ENCODE measurements around the gene BRD3OS.

The BRD3OS gene

GRCh38 chr9:134035041-134036039, 10.1 kb downstream of the BRD3OS start:
- no peak for ATAC-seq
- TF ChIP-seq, protein P1, sequence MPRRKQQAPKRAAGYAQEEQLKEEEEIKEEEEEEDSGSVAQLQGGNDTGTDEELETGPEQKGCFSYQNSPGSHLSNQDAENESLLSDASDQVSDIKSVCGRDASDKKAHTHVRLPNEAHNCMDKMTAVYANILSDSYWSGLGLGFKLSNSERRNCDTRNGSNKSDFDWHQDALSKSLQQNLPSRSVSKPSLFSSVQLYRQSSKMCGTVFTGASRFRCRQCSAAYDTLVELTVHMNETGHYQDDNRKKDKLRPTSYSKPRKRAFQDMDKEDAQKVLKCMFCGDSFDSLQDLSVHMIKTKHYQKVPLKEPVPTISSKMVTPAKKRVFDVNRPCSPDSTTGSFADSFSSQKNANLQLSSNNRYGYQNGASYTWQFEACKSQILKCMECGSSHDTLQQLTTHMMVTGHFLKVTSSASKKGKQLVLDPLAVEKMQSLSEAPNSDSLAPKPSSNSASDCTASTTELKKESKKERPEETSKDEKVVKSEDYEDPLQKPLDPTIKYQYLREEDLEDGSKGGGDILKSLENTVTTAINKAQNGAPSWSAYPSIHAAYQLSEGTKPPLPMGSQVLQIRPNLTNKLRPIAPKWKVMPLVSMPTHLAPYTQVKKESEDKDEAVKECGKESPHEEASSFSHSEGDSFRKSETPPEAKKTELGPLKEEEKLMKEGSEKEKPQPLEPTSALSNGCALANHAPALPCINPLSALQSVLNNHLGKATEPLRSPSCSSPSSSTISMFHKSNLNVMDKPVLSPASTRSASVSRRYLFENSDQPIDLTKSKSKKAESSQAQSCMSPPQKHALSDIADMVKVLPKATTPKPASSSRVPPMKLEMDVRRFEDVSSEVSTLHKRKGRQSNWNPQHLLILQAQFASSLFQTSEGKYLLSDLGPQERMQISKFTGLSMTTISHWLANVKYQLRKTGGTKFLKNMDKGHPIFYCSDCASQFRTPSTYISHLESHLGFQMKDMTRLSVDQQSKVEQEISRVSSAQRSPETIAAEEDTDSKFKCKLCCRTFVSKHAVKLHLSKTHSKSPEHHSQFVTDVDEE (CRISPR knock-in tag; IDR thresholded peaks at IDR 0.05) = no peak
- TF ChIP-seq TCF4 (CRISPR knock-in tag; IDR thresholded peaks at IDR 0.05; ENCODE audit: borderline replicate concordance) (no peak), CSDC2 (CRISPR knock-in tag; IDR thresholded peaks at IDR 0.05) (no peak), POU6F1 (CRISPR knock-in tag; IDR thresholded peaks at IDR 0.05; ENCODE audit: borderline replicate concordance, low read depth) (no peak), ZFP30 (CRISPR knock-in tag; IDR thresholded peaks at IDR 0.05) (no peak), ZC3H10 (CRISPR knock-in tag; IDR thresholded peaks at IDR 0.05) (no peak), SNAI2 (CRISPR knock-in tag; IDR thresholded peaks at IDR 0.05) (no peak), ZNF565 (CRISPR knock-in tag; conservative IDR thresholded peaks at IDR 0.05; ENCODE audit: low read depth) (no peak)
- TF ChIP-seq, protein P2, sequence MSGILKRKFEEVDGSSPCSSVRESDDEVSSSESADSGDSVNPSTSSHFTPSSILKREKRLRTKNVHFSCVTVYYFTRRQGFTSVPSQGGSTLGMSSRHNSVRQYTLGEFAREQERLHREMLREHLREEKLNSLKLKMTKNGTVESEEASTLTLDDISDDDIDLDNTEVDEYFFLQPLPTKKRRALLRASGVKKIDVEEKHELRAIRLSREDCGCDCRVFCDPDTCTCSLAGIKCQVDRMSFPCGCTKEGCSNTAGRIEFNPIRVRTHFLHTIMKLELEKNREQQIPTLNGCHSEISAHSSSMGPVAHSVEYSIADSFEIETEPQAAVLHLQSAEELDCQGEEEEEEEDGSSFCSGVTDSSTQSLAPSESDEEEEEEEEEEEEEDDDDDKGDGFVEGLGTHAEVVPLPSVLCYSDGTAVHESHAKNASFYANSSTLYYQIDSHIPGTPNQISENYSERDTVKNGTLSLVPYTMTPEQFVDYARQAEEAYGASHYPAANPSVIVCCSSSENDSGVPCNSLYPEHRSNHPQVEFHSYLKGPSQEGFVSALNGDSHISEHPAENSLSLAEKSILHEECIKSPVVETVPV (CRISPR knock-in tag; IDR thresholded peaks at IDR 0.05) = no peak

DNA sequence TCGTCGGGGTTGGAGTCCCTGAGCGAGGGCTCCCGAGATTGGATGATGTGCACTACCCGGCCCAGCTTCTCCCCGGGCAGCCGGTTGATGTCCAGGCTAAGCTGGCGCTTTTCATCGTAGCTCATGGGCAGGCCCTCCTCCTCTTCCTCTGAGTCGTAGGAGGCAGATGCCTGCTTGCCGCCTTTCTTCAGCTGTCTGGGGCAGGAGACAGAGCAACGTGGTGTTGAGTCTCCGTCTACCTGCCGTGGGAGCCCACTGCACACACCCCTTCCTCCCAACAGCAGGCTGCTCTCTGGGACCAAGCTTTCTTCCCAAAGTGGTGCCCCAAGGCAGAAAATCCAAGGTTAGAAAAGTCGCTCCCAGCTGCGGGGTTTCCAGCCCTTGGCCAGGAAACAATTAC, 10.8 kb downstream of the BRD3OS start:
- TF ChIP-seq TCF4 (CRISPR knock-in tag; IDR thresholded peaks at IDR 0.05; ENCODE audit: borderline replicate concordance) = no peak
- no peak for TF ChIP-seq POU6F1 (CRISPR knock-in tag; IDR thresholded peaks at IDR 0.05; ENCODE audit: borderline replicate concordance, low read depth)
- TF ChIP-seq PPARA (CRISPR knock-in tag; IDR thresholded peaks at IDR 0.05; ENCODE audit: borderline replicate concordance) = no peak
- no peak for TF ChIP-seq ZNF8 (CRISPR knock-in tag; IDR thresholded peaks at IDR 0.05)
- TF ChIP-seq, protein P3, sequence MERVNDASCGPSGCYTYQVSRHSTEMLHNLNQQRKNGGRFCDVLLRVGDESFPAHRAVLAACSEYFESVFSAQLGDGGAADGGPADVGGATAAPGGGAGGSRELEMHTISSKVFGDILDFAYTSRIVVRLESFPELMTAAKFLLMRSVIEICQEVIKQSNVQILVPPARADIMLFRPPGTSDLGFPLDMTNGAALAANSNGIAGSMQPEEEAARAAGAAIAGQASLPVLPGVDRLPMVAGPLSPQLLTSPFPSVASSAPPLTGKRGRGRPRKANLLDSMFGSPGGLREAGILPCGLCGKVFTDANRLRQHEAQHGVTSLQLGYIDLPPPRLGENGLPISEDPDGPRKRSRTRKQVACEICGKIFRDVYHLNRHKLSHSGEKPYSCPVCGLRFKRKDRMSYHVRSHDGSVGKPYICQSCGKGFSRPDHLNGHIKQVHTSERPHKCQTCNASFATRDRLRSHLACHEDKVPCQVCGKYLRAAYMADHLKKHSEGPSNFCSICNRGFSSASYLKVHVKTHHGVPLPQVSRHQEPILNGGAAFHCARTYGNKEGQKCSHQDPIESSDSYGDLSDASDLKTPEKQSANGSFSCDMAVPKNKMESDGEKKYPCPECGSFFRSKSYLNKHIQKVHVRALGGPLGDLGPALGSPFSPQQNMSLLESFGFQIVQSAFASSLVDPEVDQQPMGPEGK (CRISPR knock-in tag; IDR thresholded peaks at IDR 0.05; ENCODE audit: borderline replicate concordance) = no peak
- TF ChIP-seq, protein P1 (CRISPR knock-in tag; IDR thresholded peaks at IDR 0.05) = no peak
- TF ChIP-seq GLIS3 (CRISPR knock-in tag; IDR thresholded peaks at IDR 0.05) = no peak
- no peak for TF ChIP-seq ZC3H10 (CRISPR knock-in tag; IDR thresholded peaks at IDR 0.05)
- TF ChIP-seq BACH2 (CRISPR knock-in tag; IDR thresholded peaks at IDR 0.05; ENCODE audit: borderline replicate concordance) = no peak
- TF ChIP-seq, protein P2 (CRISPR knock-in tag; IDR thresholded peaks at IDR 0.05) = no peak
- TF ChIP-seq OSR1 (CRISPR knock-in tag; IDR thresholded peaks at IDR 0.05) = no peak
- TF ChIP-seq ZNF70 (CRISPR knock-in tag; IDR thresholded peaks at IDR 0.05) = no peak
- TF ChIP-seq ARNTL (CRISPR knock-in tag; IDR thresholded peaks at IDR 0.05; ENCODE audit: borderline replicate concordance, low read depth) = no peak
- ATAC-seq = no peak

Data from SK-N-SH treated with all-trans-retinoic acid at 6 μM for 48 hours (cell line).